Fibroblast of the aortic adventitia (primary cell): Measurements from ENCODE around the gene PIP5K1C. TPM values are rescaled to one million over a fixed set of nuclear protein-coding genes. Genes with fewer than 3 reads are reported as not detected.

ENCODE experiments used
- DNase-seq: peaks from one replicate; pipeline ENCODE4 v3.0.0-alpha.2; 2010; ENCODE audit warnings: low read depth
- H3K4me3 ChIP-seq: 2 replicates; pipeline ENCODE4 v1.5.1; 2011; ENCODE audit warnings: low read depth, mild to moderate bottlenecking, control low read depth, low read length, moderate library complexity
- CTCF ChIP-seq: IDR thresholded peaks from 2 replicates; pipeline ENCODE4 v1.5.1; 2011; ENCODE audit warnings: mild to moderate bottlenecking, low read length, control low read depth, inconsistent platforms; ENCODE audit not compliant: insufficient read depth
- total RNA-seq: library from RNA; depleted of rRNA; stranded (reverse); fragments of >200 nt; gene quantifications from 2 replicates; pipeline ENCODE4 v1.2.3, GENCODE V29; 2012; ENCODE audit warnings: low replicate concordance

PIP5K1C gene
- total RNA-seq, 1 donor, result 32.2 TPM

- no peak for TF ChIP-seq CTCF
- no peak for DNase-seq
Observed at GRCh38 chr19:3612330-3612729, 87.9 kb downstream of the PIP5K1C start.

GRCh38 chr19:3611841-3612240 is 88.4 kb downstream of the PIP5K1C start:
- no peak for DNase-seq
- no peak for TF ChIP-seq CTCF
- no peak overlapping the region for H3K4me3 ChIP-seq

More at GRCh38 chr19:3612330-3612729, 87.9 kb downstream of the PIP5K1C start:
- no peak overlapping the region for H3K4me3 ChIP-seq

- no peak overlapping the region for H3K4me3 ChIP-seq
- no peak for DNase-seq
- TF ChIP-seq CTCF, result no peak
Observed at GRCh38 chr19:3610745-3611717, 89.2 kb downstream of the PIP5K1C start.

GRCh38 chr19:3609779-3610719 is 90.2 kb downstream of the PIP5K1C start:
- DNase-seq, result peak; percentile 12
- no peak for TF ChIP-seq CTCF
- H3K4me3 ChIP-seq, result no peak overlapping the region

- DNase-seq, result no peak
- no peak overlapping the region for H3K4me3 ChIP-seq
- no peak for TF ChIP-seq CTCF
Observed at GRCh38 chr19:3608750-3609322, 91.4 kb downstream of the PIP5K1C start.

GRCh38 chr19:3608079-3608641 is 92.1 kb downstream of the PIP5K1C start:
- TF ChIP-seq CTCF, result no peak

More at GRCh38 chr19:3608079-3608641, 92.1 kb downstream of the PIP5K1C start:
- peak overlapping the region; percentile 76 for H3K4me3 ChIP-seq
- no peak for DNase-seq
